Liver (tissue), 9 donors: Measurements from ENCODE around the gene MAN2A2. TPM values are rescaled to one million over a fixed set of nuclear protein-coding genes. Genes with fewer than 3 reads are reported as not detected.
A peak's percentile ranks its signal among the peaks of the same experiment; 100 is the strongest.

Source experiments
- DNase-seq: peaks from one replicate; pipeline ENCODE4 v3.0.0-alpha.2; 2017; ENCODE audit warnings: low spot score
- H3K27ac ChIP-seq, 2 donors: one replicate each; pipeline ENCODE4 v1.7.0; 2013; ENCODE audit warnings: inconsistent platforms in 2 of 2, low read length in 2 of 2, control low read depth in 1 of 2, low read depth in 1 of 2, mild to moderate bottlenecking in 1 of 2
- H3K27me3 ChIP-seq, 4 donors: one replicate each; pipeline versions ENCODE4 v1.6.1 to v1.7.0; 2013; ENCODE audit warnings: low read length in 3 of 4, inconsistent platforms in 1 of 4, mild to moderate bottlenecking in 1 of 4, moderate library complexity in 1 of 4; ENCODE audit not compliant: control insufficient read depth in 4 of 4, insufficient read depth in 4 of 4
- H3K36me3 ChIP-seq, 4 donors: one replicate each; pipeline versions ENCODE4 v1.6.1 to v1.7.0; 2013; ENCODE audit warnings: low read length in 3 of 4, mild to moderate bottlenecking in 3 of 4, low read depth in 1 of 4, moderate library complexity in 1 of 4; ENCODE audit not compliant: control insufficient read depth in 4 of 4, insufficient read depth in 3 of 4
- H3K4me1 ChIP-seq, 4 donors: one replicate each; pipeline versions ENCODE4 v1.6.1 to v1.7.0; 2013; ENCODE audit warnings: low read length in 3 of 4, mild to moderate bottlenecking in 3 of 4, moderate library complexity in 1 of 4; ENCODE audit not compliant: control insufficient read depth in 4 of 4, insufficient read depth in 4 of 4
- H3K4me3 ChIP-seq, 3 donors: one replicate each; pipeline versions ENCODE4 v1.6.1 to v1.7.0; 2013; ENCODE audit warnings: low read length in 3 of 3, control low read depth in 1 of 3, low read depth in 1 of 3, mild to moderate bottlenecking in 1 of 3
- H3K9ac ChIP-seq, 2 donors: one replicate each; pipeline ENCODE4 v1.7.0; 2013; ENCODE audit warnings: low read length in 2 of 2, mild to moderate bottlenecking in 2 of 2, moderate library complexity in 2 of 2, control low read depth in 1 of 2, low read depth in 1 of 2
- H3K9me3 ChIP-seq, 4 donors: one replicate each; pipeline versions ENCODE4 v1.6.1 to v1.7.0; 2013; ENCODE audit warnings: low read length in 3 of 4; ENCODE audit not compliant: control insufficient read depth in 4 of 4
- EGR1 ChIP-seq, 2 donors: IDR thresholded peaks; 2 replicates each; pipeline ENCODE4 v1.6.1; 2016 to 2018; ENCODE audit warnings: antibody characterized with exemption in 2 of 2, low read depth in 2 of 2
- FOXA1 ChIP-seq: IDR thresholded peaks from 2 replicates; pipeline ENCODE4 v1.6.1; 2016; ENCODE audit warnings: antibody characterized with exemption
- FOXA2 ChIP-seq: IDR thresholded peaks from 2 replicates; pipeline ENCODE4 v1.6.1; 2016; ENCODE audit warnings: antibody characterized with exemption
- GABPA ChIP-seq, 2 donors: IDR thresholded peaks in 1 of 2; conservative IDR thresholded peaks in 1 of 2; 2 replicates each; pipeline ENCODE4 v1.6.1; 2016; ENCODE audit warnings: antibody characterized with exemption in 2 of 2, mild to moderate bottlenecking in 1 of 2, moderate library complexity in 1 of 2
- HNF4A ChIP-seq, 2 donors: conservative IDR thresholded peaks; 2 replicates each; pipeline ENCODE4 v1.6.1; 2016; ENCODE audit warnings: antibody characterized with exemption in 2 of 2, mild to moderate bottlenecking in 2 of 2
- JUND ChIP-seq, 2 donors: IDR thresholded peaks; 2 replicates each; pipeline ENCODE4 v1.6.1; 2016; ENCODE audit warnings: antibody characterized with exemption in 2 of 2
- NR2F2 ChIP-seq: IDR thresholded peaks from 2 replicates; pipeline ENCODE4 v1.6.1; 2016; ENCODE audit warnings: antibody characterized with exemption
- RAD21 ChIP-seq, 2 donors: IDR thresholded peaks; 2 replicates each; pipeline ENCODE4 v1.6.1; 2016; ENCODE audit warnings: antibody characterized with exemption in 2 of 2, mild to moderate bottlenecking in 2 of 2
- RXRA ChIP-seq, 2 donors: IDR thresholded peaks; 2 replicates each; pipeline ENCODE4 v1.6.1; 2017 to 2018; ENCODE audit warnings: antibody characterized with exemption in 2 of 2, mild to moderate bottlenecking in 1 of 2
- SP1 ChIP-seq: IDR thresholded peaks from 2 replicates; pipeline ENCODE4 v1.6.1; 2018; ENCODE audit warnings: antibody characterized with exemption, mild to moderate bottlenecking
- TAF1 ChIP-seq: conservative IDR thresholded peaks from 2 replicates; pipeline ENCODE4 v1.6.1; 2016; ENCODE audit warnings: antibody characterized with exemption, mild to moderate bottlenecking
- YY1 ChIP-seq: IDR thresholded peaks from 2 replicates; pipeline ENCODE4 v1.6.1; 2016; ENCODE audit warnings: antibody characterized with exemption, mild to moderate bottlenecking
- WGBS: extraction: QIAGEN DNeasy Blood & Tissue Kit; methylation state at CpG from one replicate; pipeline ENCODE4 v1.1.7; 2013; 5-methylcytosine and 5-hydroxymethylcytosine counted together
- polyA plus RNA-seq, 2 donors: library from polyadenylated mRNA; stranded (reverse) in 1 of 2; unstranded in 1 of 2; fragments of 200-250 nt in 1 of 2; fragments of >200 nt in 1 of 2; fragmentation: Nextera tagmentation in 1 of 2; extraction: Ambion mirVana in 1 of 2; gene quantifications; one replicate each; pipeline versions ENCODE4 v1.2.1 to v1.2.3, GENCODE V29; 2013 to 2015
- total RNA-seq, 2 donors: library from RNA; depleted of rRNA; stranded (reverse); fragments of >200 nt; gene quantifications; one replicate each; pipeline ENCODE4 v1.2.3, GENCODE V29; 2014
- TF ChIP-seq, protein P1 (sequence below): IDR thresholded peaks from 2 replicates; pipeline ENCODE4 v1.6.1; 2016; ENCODE audit warnings: antibody characterized with exemption, mild to moderate bottlenecking
- TF ChIP-seq, protein P2 (sequence below): IDR thresholded peaks from 2 replicates; pipeline ENCODE4 v1.6.1; 2016; ENCODE audit warnings: antibody characterized with exemption
- TF ChIP-seq, protein P3 (sequence below): IDR thresholded peaks from 2 replicates; pipeline ENCODE4 v1.6.1; 2016; ENCODE audit warnings: antibody characterized with exemption
- TF ChIP-seq, protein P4 (sequence below): fragments of 150-350 bp; IDR thresholded peaks from 2 replicates; pipeline ENCODE4 v1.5.1; 2017; ENCODE audit warnings: improper control_type of control experiment, low read depth, low read length; ENCODE audit not compliant: missing input control
- donor health status: healthy.
- donor health status: healthy.
- donor health status: healthy.
- donor health status: healthy.
- donor health status: healthy.

Gene MAN2A2
- 100 to 1,000 TPM in 1 of 2 donors, 10 to 100 TPM in 1; 73.9 to 111 TPM for total RNA-seq
- 10 to 100 TPM; 17.3 to 27.8 TPM for polyA plus RNA-seq

DNA sequence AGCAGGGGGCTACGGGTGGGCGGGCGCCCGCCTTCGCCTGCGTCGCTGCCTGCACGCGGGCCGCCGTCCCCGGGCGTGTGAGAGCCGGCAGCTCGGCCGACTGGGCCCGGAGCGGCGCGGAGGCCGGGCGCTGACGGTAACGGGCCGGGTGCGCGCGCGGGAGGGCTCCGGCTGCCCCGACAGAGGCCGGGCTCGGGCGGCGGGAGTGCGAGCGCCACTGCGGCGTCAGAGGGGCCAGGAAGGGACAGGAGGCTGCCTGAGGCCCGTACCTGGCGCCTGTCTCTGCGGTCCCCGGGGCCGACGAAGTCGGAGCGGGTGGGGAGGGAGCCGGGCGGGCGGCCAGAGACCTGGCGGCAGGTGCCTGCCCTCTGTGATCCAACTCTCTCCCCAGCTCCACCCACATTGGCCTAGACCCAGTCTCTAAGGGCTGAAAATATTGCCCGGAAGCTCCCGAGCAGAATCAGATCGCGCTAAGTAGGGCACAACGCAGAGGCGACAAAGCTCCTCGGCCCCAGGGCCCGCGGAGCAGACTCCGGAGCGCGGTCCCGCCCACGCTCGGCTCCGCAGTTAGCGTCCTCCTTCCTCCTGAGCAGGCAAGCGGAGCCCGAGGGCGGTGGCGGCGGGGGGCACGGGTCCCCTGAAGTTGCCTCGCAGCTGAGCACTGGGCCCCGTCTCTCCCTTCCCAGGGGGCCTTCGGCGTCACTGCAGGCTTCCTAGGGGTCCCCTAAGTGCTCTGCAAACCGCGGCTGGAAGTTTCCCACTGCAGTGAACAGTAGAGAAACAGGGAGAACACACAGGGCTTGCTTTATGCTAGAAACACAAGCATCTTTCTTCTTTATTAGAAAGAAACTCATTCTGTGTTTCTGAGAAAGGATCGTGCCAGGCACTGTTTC is at the start of gene MAN2A2:
TSS of gene MAN2A2 (plus strand) at position 463 of the 893 bp plus-strand sequence. CDS start 906 bp downstream, outside the sequence.
- peak within 1 kb of the TSS; percentile 68 to 87 (median 78) for H3K4me3 ChIP-seq
- peak within 1 kb of the TSS; percentile 77 to 88 for H3K27ac ChIP-seq
- peak; percentile 80 for DNase-seq
- H3K4me1 ChIP-seq, result peaks cover 0 to 18% (median 9%) of the 10 kb centered on the region in 4 donors
- peaks cover 20 to 33% (median 32%) of the 10 kb centered on the region in 4 donors for H3K36me3 ChIP-seq
- H3K9me3 ChIP-seq, result no peaks in the 10 kb centered on the region
- H3K9ac ChIP-seq, result peak within 1 kb of the TSS; percentile 61 to 92
- H3K27me3 ChIP-seq, result no peaks in the 10 kb centered on the region
- TF ChIP-seq NR2F2, result no peak
- peak in 1 of 2 donors; percentile 35 for TF ChIP-seq RAD21 (IDR thresholded peaks at IDR 0.05)
- no peak for TF ChIP-seq JUND (IDR thresholded peaks at IDR 0.05)
- TF ChIP-seq, protein P1, sequence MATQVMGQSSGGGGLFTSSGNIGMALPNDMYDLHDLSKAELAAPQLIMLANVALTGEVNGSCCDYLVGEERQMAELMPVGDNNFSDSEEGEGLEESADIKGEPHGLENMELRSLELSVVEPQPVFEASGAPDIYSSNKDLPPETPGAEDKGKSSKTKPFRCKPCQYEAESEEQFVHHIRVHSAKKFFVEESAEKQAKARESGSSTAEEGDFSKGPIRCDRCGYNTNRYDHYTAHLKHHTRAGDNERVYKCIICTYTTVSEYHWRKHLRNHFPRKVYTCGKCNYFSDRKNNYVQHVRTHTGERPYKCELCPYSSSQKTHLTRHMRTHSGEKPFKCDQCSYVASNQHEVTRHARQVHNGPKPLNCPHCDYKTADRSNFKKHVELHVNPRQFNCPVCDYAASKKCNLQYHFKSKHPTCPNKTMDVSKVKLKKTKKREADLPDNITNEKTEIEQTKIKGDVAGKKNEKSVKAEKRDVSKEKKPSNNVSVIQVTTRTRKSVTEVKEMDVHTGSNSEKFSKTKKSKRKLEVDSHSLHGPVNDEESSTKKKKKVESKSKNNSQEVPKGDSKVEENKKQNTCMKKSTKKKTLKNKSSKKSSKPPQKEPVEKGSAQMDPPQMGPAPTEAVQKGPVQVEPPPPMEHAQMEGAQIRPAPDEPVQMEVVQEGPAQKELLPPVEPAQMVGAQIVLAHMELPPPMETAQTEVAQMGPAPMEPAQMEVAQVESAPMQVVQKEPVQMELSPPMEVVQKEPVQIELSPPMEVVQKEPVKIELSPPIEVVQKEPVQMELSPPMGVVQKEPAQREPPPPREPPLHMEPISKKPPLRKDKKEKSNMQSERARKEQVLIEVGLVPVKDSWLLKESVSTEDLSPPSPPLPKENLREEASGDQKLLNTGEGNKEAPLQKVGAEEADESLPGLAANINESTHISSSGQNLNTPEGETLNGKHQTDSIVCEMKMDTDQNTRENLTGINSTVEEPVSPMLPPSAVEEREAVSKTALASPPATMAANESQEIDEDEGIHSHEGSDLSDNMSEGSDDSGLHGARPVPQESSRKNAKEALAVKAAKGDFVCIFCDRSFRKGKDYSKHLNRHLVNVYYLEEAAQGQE, result peak; percentile 41
- peak; percentile 36 for TF ChIP-seq TAF1
- TF ChIP-seq, protein P2, sequence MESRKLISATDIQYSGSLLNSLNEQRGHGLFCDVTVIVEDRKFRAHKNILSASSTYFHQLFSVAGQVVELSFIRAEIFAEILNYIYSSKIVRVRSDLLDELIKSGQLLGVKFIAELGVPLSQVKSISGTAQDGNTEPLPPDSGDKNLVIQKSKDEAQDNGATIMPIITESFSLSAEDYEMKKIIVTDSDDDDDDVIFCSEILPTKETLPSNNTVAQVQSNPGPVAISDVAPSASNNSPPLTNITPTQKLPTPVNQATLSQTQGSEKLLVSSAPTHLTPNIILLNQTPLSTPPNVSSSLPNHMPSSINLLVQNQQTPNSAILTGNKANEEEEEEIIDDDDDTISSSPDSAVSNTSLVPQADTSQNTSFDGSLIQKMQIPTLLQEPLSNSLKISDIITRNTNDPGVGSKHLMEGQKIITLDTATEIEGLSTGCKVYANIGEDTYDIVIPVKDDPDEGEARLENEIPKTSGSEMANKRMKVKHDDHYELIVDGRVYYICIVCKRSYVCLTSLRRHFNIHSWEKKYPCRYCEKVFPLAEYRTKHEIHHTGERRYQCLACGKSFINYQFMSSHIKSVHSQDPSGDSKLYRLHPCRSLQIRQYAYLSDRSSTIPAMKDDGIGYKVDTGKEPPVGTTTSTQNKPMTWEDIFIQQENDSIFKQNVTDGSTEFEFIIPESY, result no peak
- TF ChIP-seq EGR1 (IDR thresholded peaks at IDR 0.05; ENCODE audit: low read depth in 2 of 2), result peak in 1 of 2 donors; percentile 88
- TF ChIP-seq RXRA (IDR thresholded peaks at IDR 0.05), result no peak
- peak; percentile 64 for TF ChIP-seq YY1
- TF ChIP-seq GABPA (IDR thresholded peaks at IDR 0.05 in 1 of 2, conservative IDR thresholded peaks at IDR 0.05 in 1 of 2), result no peak
- TF ChIP-seq SP1, result peak; percentile 40
- TF ChIP-seq, protein P3, sequence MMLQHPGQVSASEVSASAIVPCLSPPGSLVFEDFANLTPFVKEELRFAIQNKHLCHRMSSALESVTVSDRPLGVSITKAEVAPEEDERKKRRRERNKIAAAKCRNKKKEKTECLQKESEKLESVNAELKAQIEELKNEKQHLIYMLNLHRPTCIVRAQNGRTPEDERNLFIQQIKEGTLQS, result no peak
- TF ChIP-seq FOXA2, result no peak
- TF ChIP-seq HNF4A (conservative IDR thresholded peaks at IDR 0.05), result peak; percentile 4 to 35
- TF ChIP-seq FOXA1, result no peak
- TF ChIP-seq, protein P4, sequence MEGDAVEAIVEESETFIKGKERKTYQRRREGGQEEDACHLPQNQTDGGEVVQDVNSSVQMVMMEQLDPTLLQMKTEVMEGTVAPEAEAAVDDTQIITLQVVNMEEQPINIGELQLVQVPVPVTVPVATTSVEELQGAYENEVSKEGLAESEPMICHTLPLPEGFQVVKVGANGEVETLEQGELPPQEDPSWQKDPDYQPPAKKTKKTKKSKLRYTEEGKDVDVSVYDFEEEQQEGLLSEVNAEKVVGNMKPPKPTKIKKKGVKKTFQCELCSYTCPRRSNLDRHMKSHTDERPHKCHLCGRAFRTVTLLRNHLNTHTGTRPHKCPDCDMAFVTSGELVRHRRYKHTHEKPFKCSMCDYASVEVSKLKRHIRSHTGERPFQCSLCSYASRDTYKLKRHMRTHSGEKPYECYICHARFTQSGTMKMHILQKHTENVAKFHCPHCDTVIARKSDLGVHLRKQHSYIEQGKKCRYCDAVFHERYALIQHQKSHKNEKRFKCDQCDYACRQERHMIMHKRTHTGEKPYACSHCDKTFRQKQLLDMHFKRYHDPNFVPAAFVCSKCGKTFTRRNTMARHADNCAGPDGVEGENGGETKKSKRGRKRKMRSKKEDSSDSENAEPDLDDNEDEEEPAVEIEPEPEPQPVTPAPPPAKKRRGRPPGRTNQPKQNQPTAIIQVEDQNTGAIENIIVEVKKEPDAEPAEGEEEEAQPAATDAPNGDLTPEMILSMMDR, result no peak
- WGBS, result under 1% methylated on average over 81 of the region's 81 CpGs
